Measurements from ENCODE around the gene TNFRSF4.

DNA sequence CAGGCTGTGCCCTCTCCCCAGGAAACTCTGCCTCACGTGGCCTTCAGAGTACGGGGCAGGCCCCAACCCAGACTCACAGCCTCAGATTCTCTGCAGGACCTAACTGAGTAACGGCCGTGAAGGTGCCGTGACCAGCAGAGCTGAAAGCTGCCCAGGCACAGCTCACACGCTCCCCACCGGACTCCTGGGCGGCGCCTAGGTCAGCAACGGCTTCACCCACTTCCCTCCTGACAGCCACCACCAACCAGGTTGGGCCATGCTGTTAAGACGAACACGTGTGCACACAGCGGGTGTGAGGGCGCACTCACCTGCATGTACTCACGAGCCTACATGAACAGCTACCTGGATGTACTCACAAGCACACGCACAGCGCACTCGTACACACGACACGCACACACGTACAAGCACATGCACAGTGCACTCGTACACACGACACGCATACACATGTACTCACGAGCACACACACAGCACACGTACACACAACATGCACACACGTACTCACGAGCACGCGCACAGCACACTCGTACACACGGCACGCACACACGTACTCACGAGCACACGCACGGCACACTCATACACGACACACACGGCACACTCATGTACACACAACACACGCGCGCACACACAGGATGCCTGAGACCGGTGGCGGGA, 8.7 kb upstream of the TNFRSF4 start:
- TF ChIP-seq POLR2A (IDR thresholded peaks at IDR 0.05; ENCODE audit: control extremely low read depth in 1 of 2, low read depth in 2 of 2, low read length in 2 of 2) (no peak), POLR2AphosphoS5 (IDR thresholded peaks at IDR 0.05; ENCODE audit: low read depth, low read length) (no peak), RAD21 (IDR thresholded peaks at IDR 0.05 in 1 of 2, conservative IDR thresholded peaks at IDR 0.05 in 1 of 2; ENCODE audit: low read depth in 2 of 2, low read length in 2 of 2) (no peak), USF2 (IDR thresholded peaks at IDR 0.05; ENCODE audit: low read length) (no peak), CEBPB (IDR thresholded peaks at IDR 0.05; ENCODE audit: low read depth, low read length) (no peak)
- TF ChIP-seq, protein P1, sequence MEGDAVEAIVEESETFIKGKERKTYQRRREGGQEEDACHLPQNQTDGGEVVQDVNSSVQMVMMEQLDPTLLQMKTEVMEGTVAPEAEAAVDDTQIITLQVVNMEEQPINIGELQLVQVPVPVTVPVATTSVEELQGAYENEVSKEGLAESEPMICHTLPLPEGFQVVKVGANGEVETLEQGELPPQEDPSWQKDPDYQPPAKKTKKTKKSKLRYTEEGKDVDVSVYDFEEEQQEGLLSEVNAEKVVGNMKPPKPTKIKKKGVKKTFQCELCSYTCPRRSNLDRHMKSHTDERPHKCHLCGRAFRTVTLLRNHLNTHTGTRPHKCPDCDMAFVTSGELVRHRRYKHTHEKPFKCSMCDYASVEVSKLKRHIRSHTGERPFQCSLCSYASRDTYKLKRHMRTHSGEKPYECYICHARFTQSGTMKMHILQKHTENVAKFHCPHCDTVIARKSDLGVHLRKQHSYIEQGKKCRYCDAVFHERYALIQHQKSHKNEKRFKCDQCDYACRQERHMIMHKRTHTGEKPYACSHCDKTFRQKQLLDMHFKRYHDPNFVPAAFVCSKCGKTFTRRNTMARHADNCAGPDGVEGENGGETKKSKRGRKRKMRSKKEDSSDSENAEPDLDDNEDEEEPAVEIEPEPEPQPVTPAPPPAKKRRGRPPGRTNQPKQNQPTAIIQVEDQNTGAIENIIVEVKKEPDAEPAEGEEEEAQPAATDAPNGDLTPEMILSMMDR (IDR thresholded peaks at IDR 0.05; ENCODE audit: control extremely low read depth in 1 of 3, insufficient read depth in 1 of 3, low read depth in 1 of 3, low read length in 3 of 3) = no peak
